Suprapubic skin (tissue), 4 donors: ENCODE measurements around the gene MOB4.

Source experiments
- CTCF ChIP-seq, 2 donors: fragments of 200-600 bp in 1 of 2; fragments of 450-650 bp in 1 of 2; sonication (generic) in 1 of 2; IDR thresholded peaks; one replicate each; pipeline ENCODE4 v1.5.1; 2016 to 2019; ENCODE audit warnings: antibody characterized with exemption in 2 of 2, mild to moderate bottlenecking in 1 of 2, moderate library complexity in 1 of 2
- EP300 ChIP-seq: sonication (generic); formaldehyde crosslinking; IDR thresholded peaks from one replicate; pipeline ENCODE4 v1.6.1; 2017; ENCODE audit warnings: antibody characterized with exemption
- POLR2A ChIP-seq, 2 donors: fragments of 450-650 bp; IDR thresholded peaks; one replicate each; pipeline ENCODE4 v1.6.1; 2017; ENCODE audit warnings: antibody characterized with exemption in 2 of 2, mild to moderate bottlenecking in 2 of 2, moderate library complexity in 2 of 2
- POLR2AphosphoS5 ChIP-seq, 3 donors: sonication (generic); formaldehyde crosslinking; IDR thresholded peaks; one replicate each; pipeline ENCODE4 v1.6.1; 2017; ENCODE audit warnings: antibody characterized with exemption in 3 of 3

- no peak for TF ChIP-seq CTCF (IDR thresholded peaks at IDR 0.05)
- no peak for TF ChIP-seq POLR2AphosphoS5 (IDR thresholded peaks at IDR 0.05)
- no peak for TF ChIP-seq EP300
- no peak for TF ChIP-seq POLR2A (IDR thresholded peaks at IDR 0.05)
Measured at GRCh38 chr2:197571627-197572271, 55.9 kb downstream of the MOB4 start.
